Forelimb muscle (tissue), 1 donor: Measurements from ENCODE around the gene UBAP1L. TPM values are rescaled to one million over a fixed set of nuclear protein-coding genes. Genes with fewer than 3 reads are reported as not detected.
"Not testable (repeated sequence)": the region's sequence is repeated elsewhere in the genome, so short reads cannot be mapped to it uniquely, and the experiment has no call there.

Experiments
- DNase-seq: peaks from one replicate; pipeline ENCODE4 v3.0.0-alpha.2; 2013; ENCODE audit warnings: low read depth
- polyA plus RNA-seq: library from polyadenylated mRNA; unstranded; fragments of 120-200 nt; gene quantifications from one replicate; pipeline ENCODE4 v1.2.1, GENCODE V29; 2013; ENCODE audit not compliant: insufficient read length

UBAP1L gene
- polyA plus RNA-seq, 1 donor: 4.8 TPM

- DNase-seq: no peak
These were observed 30.3 kb downstream of the UBAP1L start for GRCh38 chr15:65084500-65085206.

GRCh38 chr15:65083262-65083701 is 31.7 kb downstream of the UBAP1L start:
- DNase-seq: no peak

GRCh38 chr15:65082303-65082953 is 32.6 kb downstream of the UBAP1L start:
- no peak for DNase-seq

GRCh38 chr15:65081758-65082157 is 33.2 kb downstream of the UBAP1L start:
- DNase-seq: no peak

- DNase-seq: no peak
These were observed 33.7 kb downstream of the UBAP1L start for GRCh38 chr15:65081270-65081669.

- DNase-seq: no peak
These were observed 35.4 kb downstream of the UBAP1L start for GRCh38 chr15:65079580-65079979.

GRCh38 chr15:65077981-65078352 is 37.0 kb downstream of the UBAP1L start:
- no peak for DNase-seq

GRCh38 chr15:65077291-65077980 is 37.6 kb downstream of the UBAP1L start:
- DNase-seq: no peak

GRCh38 chr15:65076486-65077290 is 38.3 kb downstream of the UBAP1L start, which contains the start of gene KBTBD13:
Gene KBTBD13, plus strand, starts transcription at chr15:65076746. Its CDS starts 70 bp downstream, at chr15:65076816.
- DNase-seq: no peak

GRCh38 chr15:65075607-65076395 is 39.2 kb downstream of the UBAP1L start:
- DNase-seq: not testable (repeated sequence)

- not testable (repeated sequence) for DNase-seq
These were observed 40.1 kb downstream of the UBAP1L start for GRCh38 chr15:65074946-65075345.

GRCh38 chr15:65072617-65073016 is 42.4 kb downstream of the UBAP1L start:
- DNase-seq: no peak

GRCh38 chr15:65072027-65072426 is 43.0 kb downstream of the UBAP1L start:
- DNase-seq: no peak

- no peak for DNase-seq
These were observed 43.6 kb downstream of the UBAP1L start for GRCh38 chr15:65071381-65071811.

- no peak for DNase-seq
These were observed 45.0 kb downstream of the UBAP1L start for GRCh38 chr15:65069779-65070546.

- DNase-seq: no peak
These were observed 45.8 kb downstream of the UBAP1L start for GRCh38 chr15:65069179-65069578.

- DNase-seq: no peak
These were observed 46.6 kb downstream of the UBAP1L start for GRCh38 chr15:65068403-65068788.

GRCh38 chr15:65067645-65068402 is 47.2 kb downstream of the UBAP1L start, which contains the start of gene RASL12:
Gene RASL12, minus strand, starts transcription at chr15:65067991. Its CDS starts 156 bp downstream, at chr15:65067835.
- no peak for DNase-seq

GRCh38 chr15:65067317-65067644 is 47.7 kb downstream of the UBAP1L start:
- DNase-seq: no peak
